Measurements from ENCODE around the gene CD68. TPM values are rescaled to one million over a fixed set of nuclear protein-coding genes. Genes with fewer than 3 reads are reported as not detected.

Gene CD68
- total and polyA plus RNA-seq, 7 experiments from 2014 or later, result 0.12 to 176 (median 7.6) TPM

DNA sequence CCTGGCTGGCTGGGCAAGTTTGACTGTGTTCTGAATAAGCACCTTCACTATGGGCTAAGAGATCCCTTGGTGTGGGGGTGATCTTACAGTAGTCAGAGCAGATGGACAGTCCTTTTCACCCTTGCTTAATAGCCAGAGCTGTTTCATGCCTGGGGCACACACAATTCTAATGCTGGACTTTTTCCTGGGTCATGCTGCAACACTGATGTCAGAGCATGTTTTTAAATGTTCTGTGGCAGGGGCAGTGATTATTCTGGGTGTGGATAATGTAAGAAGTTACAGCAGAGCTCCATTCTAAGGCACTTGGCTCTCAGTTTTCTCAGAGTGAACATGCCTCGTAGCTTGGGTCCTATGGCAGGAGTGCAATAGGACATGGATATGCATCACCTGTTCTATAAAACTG, 4.0 kb upstream of the CD68 start:
- H3K4me3 ChIP-seq (ENCODE audit: low read length), result no peak overlapping the region
- POLR2A ChIA-PET, result interaction anchor here (0.6 to 8.2 kb wide), 12 partner anchors 8 to 222 kb away, joined by 3 to 108 read pairs (median 5); partner anchors contain the start of genes MPDU1, POLR2A, SENP3 and SOX15
- ATAC-seq (no peak), DNase-seq (no peak)
- peaks cover 29 to 42% of the 10 kb centered on the region in 2 donors for H3K4me1 ChIP-seq (ENCODE audit: control insufficient read depth in 2 of 2, insufficient read depth in 2 of 2, low read length in 2 of 2)
- no peaks in the 10 kb centered on the region for H3K9me3 ChIP-seq (ENCODE audit: control insufficient read depth in 2 of 3, low read length in 3 of 3)
- no peaks in the 10 kb centered on the region for H3K27me3 ChIP-seq (ENCODE audit: control insufficient read depth in 2 of 2, insufficient read depth in 2 of 2, low read length in 2 of 2)
- peaks cover 37 to 73% (median 45%) of the 10 kb centered on the region in 3 experiments for H3K36me3 ChIP-seq (ENCODE audit: control insufficient read depth in 2 of 3, insufficient read depth in 3 of 3, low read length in 3 of 3)
- Mint-ChIP-seq H3K27me3 (peaks cover 0 to 5% (median 0%) of the 10 kb centered on the region in 5 donors), H3K9me3 (peaks cover 0 to 12% (median 0%) of the 10 kb centered on the region in 11 donors), H3K4me1 (peaks cover 23 to 84% (median 69%) of the 10 kb centered on the region in 7 donors), H3K4me3 (peak overlapping the region; percentile 4 to 100 (median 98)), H3K27ac (peak overlapping the region in 5 of 9 donors; percentile 45 to 98 (median 80)), H3K36me3 (peaks cover 4 to 61% (median 36%) of the 10 kb centered on the region in 5 donors)
- H3K27ac ChIP-seq (ENCODE audit: low read depth, low read length), result peak overlapping the region; percentile 96
- intact Hi-C loops (cut with micrococcal nuclease), result loop anchor here in 1 of 2 donors (10.0 kb wide), 2 partner anchors 551 to 579 kb away; partner anchors contain the start of genes BCL6B and PER1
- CTCF ChIA-PET, result interaction anchor here (0.5 to 2.2 kb wide), 4 partner anchors 15 to 246 kb away, joined by 3 to 11 read pairs (median 4); partner anchors contain the start of genes SENP3 and TNFSF13

GRCh38 chr17:7575959-7576358, 3.5 kb upstream of the CD68 start:
- no peaks in the 10 kb centered on the region for H3K9me3 ChIP-seq (ENCODE audit: control insufficient read depth in 2 of 3, low read length in 3 of 3)
- Mint-ChIP-seq H3K4me3 (peak overlapping the region in 6 of 10 donors; percentile 29 to 98 (median 92)), H3K27me3 (peaks cover 0 to 5% (median 0%) of the 10 kb centered on the region in 5 donors), H3K27ac (peak overlapping the region in 4 of 9 donors; percentile 8 to 80 (median 32)), H3K36me3 (peaks cover 4 to 63% (median 36%) of the 10 kb centered on the region in 5 donors), H3K9me3 (peaks cover 0 to 12% (median 0%) of the 10 kb centered on the region in 11 donors), H3K4me1 (peaks cover 28 to 86% (median 70%) of the 10 kb centered on the region in 7 donors)
- CTCF ChIA-PET, result interaction anchor here (1.1 to 2.2 kb wide), 2 partner anchors 15 to 18 kb away, joined by 4 to 11 read pairs; partner anchors contain the start of genes SENP3 and TNFSF13
- peaks cover 29 to 42% of the 10 kb centered on the region in 2 donors for H3K4me1 ChIP-seq (ENCODE audit: control insufficient read depth in 2 of 2, insufficient read depth in 2 of 2, low read length in 2 of 2)
- DNase-seq (no peak), ATAC-seq (no peak)
- intact Hi-C loops (cut with micrococcal nuclease), result loop anchor here in 1 of 2 donors (10.0 kb wide), 2 partner anchors 551 to 579 kb away; partner anchors contain the start of genes BCL6B and PER1
- H3K27me3 ChIP-seq (ENCODE audit: control insufficient read depth in 2 of 2, insufficient read depth in 2 of 2, low read length in 2 of 2), result no peaks in the 10 kb centered on the region
- H3K4me3 ChIP-seq (ENCODE audit: low read length), result no peak overlapping the region
- H3K27ac ChIP-seq (ENCODE audit: low read depth, low read length), result no peak overlapping the region
- H3K36me3 ChIP-seq (ENCODE audit: control insufficient read depth in 2 of 3, insufficient read depth in 3 of 3, low read length in 3 of 3), result peaks cover 37 to 68% (median 45%) of the 10 kb centered on the region in 3 experiments
- POLR2A ChIA-PET, result interaction anchor here (0.6 to 8.2 kb wide), 10 partner anchors 7 to 140 kb away, joined by 3 to 108 read pairs (median 6); partner anchors contain the start of genes MPDU1, POLR2A, SENP3 and SOX15

GRCh38 chr17:7576432-7576937, 3.0 kb upstream of the CD68 start:
- ChIA-PET POLR2A (interaction anchor here (1.0 to 8.2 kb wide), 6 partner anchors 7 to 110 kb away, joined by 3 to 108 read pairs (median 8); partner anchors contain the start of genes MPDU1, POLR2A, SENP3 and TP53), CTCF (interaction anchor here (0.6 to 1.1 kb wide), 2 partner anchors 15 to 18 kb away, joined by 3 to 4 read pairs; partner anchors contain the start of gene TNFSF13)
- H3K27me3 ChIP-seq (ENCODE audit: control insufficient read depth in 2 of 2, insufficient read depth in 2 of 2, low read length in 2 of 2), result no peaks in the 10 kb centered on the region
- peaks cover 37 to 64% (median 45%) of the 10 kb centered on the region in 3 experiments for H3K36me3 ChIP-seq (ENCODE audit: control insufficient read depth in 2 of 3, insufficient read depth in 3 of 3, low read length in 3 of 3)
- peak overlapping the region in 7 of 10 donors; percentile 27 to 90 (median 45) for H3K4me3 Mint-ChIP-seq
- H3K27me3 Mint-ChIP-seq, result peaks cover 0 to 5% (median 0%) of the 10 kb centered on the region in 5 donors
- no peaks in the 10 kb centered on the region for H3K9me3 ChIP-seq (ENCODE audit: control insufficient read depth in 2 of 3, low read length in 3 of 3)
- H3K4me1 Mint-ChIP-seq, result peaks cover 25 to 86% (median 72%) of the 10 kb centered on the region in 7 donors
- H3K27ac Mint-ChIP-seq, result peak overlapping the region in 7 of 9 donors; percentile 11 to 80 (median 48)
- peaks cover 29 to 42% of the 10 kb centered on the region in 2 donors for H3K4me1 ChIP-seq (ENCODE audit: control insufficient read depth in 2 of 2, insufficient read depth in 2 of 2, low read length in 2 of 2)
- intact Hi-C loops (cut with micrococcal nuclease), result loop anchor here in 1 of 2 donors (10.0 kb wide), 2 partner anchors 552 to 578 kb away; partner anchors contain the start of genes BCL6B and PER1
- H3K27ac ChIP-seq (ENCODE audit: low read depth, low read length), result no peak overlapping the region
- H3K36me3 Mint-ChIP-seq, result peaks cover 4 to 63% (median 35%) of the 10 kb centered on the region in 5 donors
- ATAC-seq, result no peak
- H3K4me3 ChIP-seq (ENCODE audit: low read length), result no peak overlapping the region
- DNase-seq, result no peak
- H3K9me3 Mint-ChIP-seq, result peaks cover 0 to 14% (median 0%) of the 10 kb centered on the region in 11 donors

GRCh38 chr17:7577327-7578199, 1.9 kb upstream of the CD68 start:
- Histone ChIP-seq H3K9me3 (ENCODE audit: control insufficient read depth in 2 of 3, low read length in 3 of 3) (no peaks in the 10 kb centered on the region), H3K4me3 (ENCODE audit: low read length) (no peak overlapping the region), H3K27ac (ENCODE audit: low read depth, low read length) (no peak overlapping the region), H3K27me3 (ENCODE audit: control insufficient read depth in 2 of 2, insufficient read depth in 2 of 2, low read length in 2 of 2) (no peaks in the 10 kb centered on the region), H3K4me1 (ENCODE audit: control insufficient read depth in 2 of 2, insufficient read depth in 2 of 2, low read length in 2 of 2) (peaks cover 32 to 37% of the 10 kb centered on the region in 2 donors), H3K36me3 (ENCODE audit: control insufficient read depth in 2 of 3, insufficient read depth in 3 of 3, low read length in 3 of 3) (peaks cover 37 to 64% (median 45%) of the 10 kb centered on the region in 3 experiments)
- peaks cover 0 to 5% (median 0%) of the 10 kb centered on the region in 5 donors for H3K27me3 Mint-ChIP-seq
- ChIA-PET POLR2A (interaction anchor here (8.2 kb wide), 1 partner anchor 109 kb away, joined by 70 read pairs; the partner anchor contains the start of genes TP53 and WRAP53), CTCF (no interaction called here)
- peak overlapping the region in 4 of 10 donors; percentile 7 to 34 (median 16) for H3K4me3 Mint-ChIP-seq
- intact Hi-C loops (cut with micrococcal nuclease), result loop anchor here in 1 of 2 donors (10.0 kb wide), 2 partner anchors 553 to 577 kb away; partner anchors contain the start of genes BCL6B and PER1
- ATAC-seq, result no peak
- H3K36me3 Mint-ChIP-seq, result peaks cover 3 to 61% (median 35%) of the 10 kb centered on the region in 5 donors
- H3K4me1 Mint-ChIP-seq, result peaks cover 24 to 82% (median 74%) of the 10 kb centered on the region in 7 donors
- peak overlapping the region in 7 of 9 donors; percentile 22 to 90 (median 69) for H3K27ac Mint-ChIP-seq
- peaks cover 0 to 14% (median 0%) of the 10 kb centered on the region in 11 donors for H3K9me3 Mint-ChIP-seq
- DNase-seq, result no peak

DNA sequence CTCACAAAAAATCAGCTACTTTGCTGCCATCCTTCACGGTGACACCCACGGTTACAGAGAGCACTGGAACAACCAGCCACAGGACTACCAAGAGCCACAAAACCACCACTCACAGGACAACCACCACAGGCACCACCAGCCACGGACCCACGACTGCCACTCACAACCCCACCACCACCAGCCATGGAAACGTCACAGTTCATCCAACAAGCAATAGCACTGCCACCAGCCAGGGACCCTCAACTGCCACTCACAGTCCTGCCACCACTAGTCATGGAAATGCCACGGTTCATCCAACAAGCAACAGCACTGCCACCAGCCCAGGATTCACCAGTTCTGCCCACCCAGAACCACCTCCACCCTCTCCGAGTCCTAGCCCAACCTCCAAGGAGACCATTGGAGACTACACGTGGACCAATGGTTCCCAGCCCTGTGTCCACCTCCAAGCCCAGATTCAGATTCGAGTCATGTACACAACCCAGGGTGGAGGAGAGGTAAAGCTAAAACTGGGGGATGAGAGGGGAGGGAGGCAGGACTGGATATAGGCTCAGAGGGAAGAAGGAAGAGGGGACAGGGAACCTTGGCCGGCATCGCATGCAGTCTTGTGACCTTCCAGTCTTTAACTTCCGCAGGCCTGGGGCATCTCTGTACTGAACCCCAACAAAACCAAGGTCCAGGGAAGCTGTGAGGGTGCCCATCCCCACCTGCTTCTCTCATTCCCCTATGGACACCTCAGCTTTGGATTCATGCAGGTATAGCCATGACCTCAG, 581 bp downstream of the CD68 start:
- Mint-ChIP-seq H3K4me3 (peak overlapping the region in 5 of 10 donors; percentile 28 to 75 (median 42)), H3K36me3 (peaks cover 0 to 47% (median 26%) of the 10 kb centered on the region in 5 donors), H3K9me3 (peaks cover 0 to 8% (median 0%) of the 10 kb centered on the region in 11 donors), H3K27ac (peak overlapping the region; percentile 81 to 90 (median 84)), H3K27me3 (no peaks in the 10 kb centered on the region), H3K4me1 (peaks cover 38 to 86% (median 74%) of the 10 kb centered on the region in 7 donors)
- peaks cover 26 to 42% (median 33%) of the 10 kb centered on the region in 3 experiments for H3K36me3 ChIP-seq (ENCODE audit: control insufficient read depth in 2 of 3, insufficient read depth in 3 of 3, low read length in 3 of 3)
- H3K9me3 ChIP-seq (ENCODE audit: control insufficient read depth in 2 of 3, low read length in 3 of 3), result no peaks in the 10 kb centered on the region
- DNase-seq (no peak), ATAC-seq (no peak)
- intact Hi-C loops (cut with micrococcal nuclease), result loop anchor here in 1 of 2 donors (10.0 kb wide), 2 partner anchors 555 to 575 kb away; partner anchors contain the start of genes BCL6B and PER1
- peaks cover 39% of the 10 kb centered on the region in 2 donors for H3K4me1 ChIP-seq (ENCODE audit: control insufficient read depth in 2 of 2, insufficient read depth in 2 of 2, low read length in 2 of 2)
- peak overlapping the region; percentile 14 for H3K27ac ChIP-seq (ENCODE audit: low read depth, low read length)
- ChIA-PET CTCF (interaction anchor here (0.7 to 1.7 kb wide), 5 partner anchors 9 to 143 kb away, joined by 3 to 8 read pairs (median 4); partner anchors contain the start of gene SOX15), POLR2A (interaction anchor here (0.6 to 6.8 kb wide), 7 partner anchors 7 to 196 kb away, joined by 3 to 108 read pairs (median 5); partner anchors contain the start of genes FXR2, SOX15, TP53 and WRAP53)
- no peaks in the 10 kb centered on the region for H3K27me3 ChIP-seq (ENCODE audit: control insufficient read depth in 2 of 2, insufficient read depth in 2 of 2, low read length in 2 of 2)
- no peak overlapping the region for H3K4me3 ChIP-seq (ENCODE audit: low read length)
